DMS53 treated with DMSO at 0.1 percent for 48 hours (cell line): ENCODE results near the gene BFAR.
"Not testable (repeated sequence)": the region's sequence is repeated elsewhere in the genome, so short reads cannot be mapped to it uniquely, and the experiment has no call there.

ENCODE experiments used
- DNase-seq: peaks from one replicate; lab custom pipeline; 2025; ENCODE audit not compliant: unreplicated experiment; lab: John Stamatoyannopoulos, UW

BFAR gene

GRCh38 chr16:14635395-14636165 is 2.8 kb downstream of the BFAR start:
- no peak for DNase-seq

DNA sequence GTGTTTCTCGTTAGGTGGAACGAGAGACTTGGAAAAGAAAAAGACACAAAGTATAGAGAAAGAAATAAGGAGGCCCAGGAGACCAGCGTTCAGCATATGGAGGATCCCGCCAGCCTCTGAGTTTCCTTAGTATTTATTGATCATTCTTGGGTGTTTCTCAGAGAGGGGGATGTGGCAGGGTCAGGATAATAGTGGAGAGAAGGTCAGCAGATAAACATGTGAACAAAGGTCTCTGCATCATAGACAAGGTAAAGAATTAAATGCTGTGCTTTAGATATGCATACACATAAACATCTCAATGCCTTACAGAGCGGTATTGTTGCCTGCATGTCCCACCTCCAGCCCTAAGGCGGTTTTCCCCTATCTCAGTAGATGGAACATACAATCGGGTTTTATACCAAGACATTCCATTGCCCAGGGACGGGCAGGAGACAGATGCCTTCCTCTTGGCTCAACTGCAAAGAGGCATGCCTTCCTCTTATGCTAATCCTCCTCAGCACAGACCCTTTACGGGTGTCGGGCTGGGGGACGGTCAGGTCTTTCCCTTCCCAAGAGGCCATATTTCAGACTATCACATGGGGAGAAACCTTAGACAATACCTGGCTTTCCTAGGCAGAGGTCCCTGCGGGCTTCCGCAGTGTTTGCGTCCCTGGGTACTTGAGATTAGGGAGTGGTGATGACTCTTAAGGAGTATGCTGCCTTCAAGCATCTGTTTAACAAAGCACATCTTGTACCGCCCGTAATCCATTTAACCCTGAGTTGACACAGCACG is 3.6 kb downstream of the BFAR start:
- DNase-seq: not testable (repeated sequence)

DNA sequence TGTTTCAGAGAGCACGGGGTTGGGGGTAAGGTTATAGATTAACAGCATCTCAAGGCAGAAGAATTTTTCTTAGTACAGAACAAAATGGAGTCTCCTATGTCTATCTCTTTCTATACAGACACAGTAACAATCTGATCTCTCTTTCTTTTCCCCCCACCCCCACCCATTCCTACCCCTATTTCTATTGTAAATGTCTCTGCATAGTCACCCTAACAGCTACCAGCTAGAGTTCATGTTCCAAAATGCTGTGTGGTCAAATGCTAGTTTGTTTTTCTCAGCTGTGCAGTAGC is 4.1 kb downstream of the BFAR start:
- DNase-seq: not testable (repeated sequence)

DNA sequence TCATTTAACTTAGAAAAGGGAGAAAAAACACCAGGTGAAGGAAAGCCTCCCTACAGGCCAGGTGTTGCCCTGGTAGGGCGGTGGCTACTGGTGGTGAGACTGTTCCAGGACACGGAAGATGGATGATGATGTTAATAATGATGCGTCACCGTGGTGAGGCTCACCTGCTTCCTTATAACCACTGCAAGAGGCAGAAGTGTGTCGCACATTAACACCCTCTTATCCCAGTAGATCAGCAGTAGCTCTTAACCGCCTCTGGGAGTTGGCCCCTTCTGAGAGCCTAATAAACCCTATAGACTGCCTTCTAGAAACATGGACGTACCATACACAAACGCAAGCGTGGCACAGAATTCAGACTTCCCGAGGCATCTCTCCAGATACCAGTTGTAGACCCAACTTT is 7.8 kb downstream of the BFAR start:
- DNase-seq: no peak

- no peak for DNase-seq
Measured at GRCh38 chr16:14641206-14641605, 8.5 kb downstream of the BFAR start.

DNA sequence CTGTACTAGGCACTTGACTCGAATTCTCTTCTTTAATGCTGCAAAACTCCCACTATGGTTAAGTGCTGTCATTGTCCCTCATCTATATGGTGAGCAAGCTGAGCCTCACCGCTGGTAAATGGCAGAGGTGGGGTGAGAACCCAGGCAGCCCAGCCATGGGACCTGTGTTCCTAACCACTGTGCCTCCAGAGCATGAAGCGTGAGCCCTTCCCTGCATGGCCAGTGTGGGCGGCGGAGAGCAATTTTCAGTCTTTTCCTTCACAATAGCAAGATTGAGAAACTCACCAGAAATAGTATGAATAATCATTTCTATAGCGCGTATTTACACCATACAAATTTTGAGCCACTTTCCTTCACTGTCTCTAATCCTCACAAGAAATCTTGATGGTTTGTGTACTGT is 9.2 kb downstream of the BFAR start:
- no peak for DNase-seq

DNA sequence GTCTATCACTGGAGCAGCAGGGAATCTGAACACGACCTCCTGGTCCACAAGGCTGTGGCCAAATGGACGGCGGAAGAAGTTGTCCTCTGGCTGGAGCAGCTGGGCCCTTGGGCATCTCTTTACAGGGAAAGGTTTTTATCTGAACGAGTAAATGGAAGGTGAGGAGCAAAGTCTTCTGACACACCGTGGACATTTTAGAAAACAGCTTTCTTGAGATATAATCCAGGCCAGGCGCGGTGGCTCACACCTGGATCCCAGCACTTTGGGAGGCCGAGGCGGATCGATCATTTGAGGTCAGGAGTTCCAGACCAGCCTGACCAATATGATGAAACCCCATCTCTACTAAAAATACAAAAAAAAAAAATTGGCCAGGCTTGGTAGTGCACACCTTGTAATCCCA is 17.1 kb downstream of the BFAR start:
- no peak for DNase-seq

DNA sequence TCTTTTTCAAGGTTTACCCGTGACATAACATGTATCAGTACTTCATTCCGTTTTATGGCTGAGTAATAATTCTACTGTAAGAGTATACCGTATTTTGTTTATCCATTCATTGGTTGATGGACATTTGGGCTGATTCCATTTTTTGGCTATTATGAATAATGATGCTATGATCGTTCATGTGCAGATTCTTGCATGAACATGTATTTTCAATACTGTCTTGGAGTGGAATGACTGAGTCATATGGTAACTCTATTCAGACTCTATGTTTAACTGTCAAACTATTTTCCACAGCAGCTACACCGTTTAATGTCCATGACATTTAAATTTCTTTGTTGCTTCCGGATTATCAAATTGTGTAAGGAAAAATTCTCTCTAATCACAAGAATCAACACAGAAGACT is 17.9 kb downstream of the BFAR start:
- DNase-seq: no peak

DNA sequence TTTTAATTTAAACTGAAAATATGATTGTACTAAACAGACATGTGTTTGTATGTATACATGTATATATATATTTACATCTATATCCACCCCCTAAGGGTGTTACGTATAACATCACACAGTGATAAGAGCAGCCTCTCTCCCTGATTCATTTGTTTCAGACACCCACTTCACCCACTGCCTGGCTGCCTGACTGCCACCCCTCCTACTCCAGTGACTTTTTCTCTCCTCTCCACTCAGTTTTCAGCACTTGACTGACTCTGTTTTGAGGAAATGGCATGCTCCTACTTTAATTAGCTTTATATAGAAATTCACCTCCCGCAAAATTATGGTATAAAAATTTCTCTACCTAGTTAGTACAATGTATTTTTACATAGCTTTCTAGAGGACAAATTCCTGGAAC is 20.0 kb downstream of the BFAR start:
- DNase-seq: no peak

DNA sequence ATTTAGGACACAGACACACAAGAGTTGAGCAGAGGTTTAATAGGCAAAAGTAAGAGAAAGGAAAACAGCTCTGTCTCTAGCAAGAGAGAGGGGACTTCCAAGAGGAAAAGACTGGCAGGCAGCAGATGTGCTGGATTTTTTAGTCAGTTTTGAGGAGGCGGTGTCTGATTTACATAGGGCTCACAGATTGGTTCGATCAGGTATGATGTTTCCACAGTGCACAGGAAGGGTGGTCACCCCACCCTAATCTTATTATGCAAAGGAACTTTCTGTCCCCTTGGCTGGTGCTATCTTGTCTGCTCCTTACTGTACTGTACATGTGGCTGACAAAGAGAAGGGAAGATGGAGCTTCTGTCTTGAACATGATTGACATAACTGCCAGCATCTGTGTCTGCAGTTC is 25.3 kb downstream of the BFAR start:
- DNase-seq: no peak

DNA sequence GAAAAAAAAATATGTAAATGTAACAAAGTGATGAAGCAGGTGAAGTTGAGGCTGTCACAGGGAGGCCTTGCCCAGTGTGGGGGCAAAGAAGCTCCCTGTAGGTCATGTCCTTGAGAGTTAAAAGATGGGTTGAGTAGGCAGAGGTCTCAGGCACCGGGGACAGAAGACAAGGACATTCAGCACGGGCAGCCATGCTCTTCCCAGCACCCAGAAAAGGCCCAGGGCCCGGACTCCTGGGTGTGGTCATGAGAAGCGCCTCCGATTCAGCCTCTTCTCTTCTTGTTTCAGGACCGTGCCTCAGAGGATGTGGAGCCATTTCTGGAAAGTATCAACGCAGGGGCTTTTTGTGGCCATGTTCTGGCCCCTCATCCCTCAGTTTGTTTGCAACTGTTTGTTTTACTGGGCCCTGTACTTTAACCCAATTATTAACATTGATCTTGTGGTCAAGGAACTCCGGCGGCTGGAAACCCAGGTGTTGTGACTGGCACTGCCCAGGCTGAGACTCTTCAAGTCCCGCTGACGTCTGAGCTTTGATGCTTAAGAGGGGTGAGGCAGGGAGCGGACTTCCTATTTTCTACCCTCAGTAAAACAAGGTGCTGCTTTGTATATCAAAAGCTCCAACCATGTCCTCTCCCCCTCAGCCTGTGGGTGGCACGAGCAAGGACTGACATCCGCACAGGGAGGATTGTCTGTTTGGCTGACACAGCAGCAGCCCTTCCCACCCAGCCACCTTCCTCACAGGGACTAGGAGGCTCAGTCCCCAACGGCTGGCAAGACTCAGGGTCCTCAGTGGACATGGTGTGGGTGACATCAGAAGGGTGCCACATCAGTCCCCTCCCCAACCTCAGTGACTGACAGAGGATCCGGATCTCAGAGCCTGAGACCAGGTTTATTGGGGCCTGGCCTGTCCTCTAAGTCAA is 34.9 kb downstream of the BFAR start:
- no peak for DNase-seq

GRCh38 chr16:14668556-14669223 is 35.9 kb downstream of the BFAR start:
- DNase-seq: no peak

GRCh38 chr16:14669776-14670175 is 37.0 kb downstream of the BFAR start:
- DNase-seq: no peak

DNA sequence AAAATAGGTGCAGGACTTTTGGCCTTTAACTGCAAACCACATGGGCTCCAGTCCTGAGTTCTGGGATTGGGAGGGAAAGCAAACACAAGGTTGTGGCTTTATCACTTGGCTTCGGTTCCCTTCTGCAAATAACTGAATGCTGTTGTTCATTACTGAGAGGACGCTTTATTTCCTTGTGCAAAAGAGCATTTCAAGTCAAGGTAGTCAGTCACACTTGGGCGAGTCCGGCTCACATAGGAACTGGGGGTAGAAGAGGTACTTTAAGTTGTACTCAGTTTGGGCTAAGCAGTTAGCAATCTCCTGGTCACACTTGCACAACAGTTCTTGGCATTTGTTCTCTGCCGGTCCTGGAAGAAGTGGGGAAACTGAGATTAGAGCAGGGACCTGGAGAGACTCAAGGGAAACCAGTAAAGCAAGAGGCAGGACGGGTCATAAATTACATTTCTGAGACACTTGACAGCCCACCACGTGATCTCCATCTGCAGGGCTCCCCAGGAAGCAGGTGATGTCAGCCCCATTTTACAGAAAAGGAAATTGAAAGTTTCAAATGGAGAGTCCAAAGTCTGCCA is 39.7 kb downstream of the BFAR start:
- DNase-seq: no peak

DNA sequence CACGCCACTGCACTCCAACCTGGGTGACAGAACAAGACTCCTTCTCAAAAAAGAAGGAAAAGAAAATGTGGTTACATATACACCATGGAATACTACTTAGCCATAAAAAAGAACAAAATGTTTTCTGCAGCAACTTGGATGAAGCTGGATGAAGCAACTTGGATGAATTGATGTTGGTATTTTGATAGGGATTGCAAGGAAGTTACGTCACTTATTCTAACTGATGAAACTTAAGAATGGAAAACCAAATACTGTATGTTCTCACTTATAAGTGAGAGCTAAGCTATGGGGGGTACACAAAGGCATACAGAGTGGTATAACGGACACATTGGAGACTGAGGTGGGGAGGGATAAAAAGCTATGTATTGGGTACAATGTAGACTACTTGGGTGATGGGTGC is 43.9 kb downstream of the BFAR start:
- DNase-seq: no peak

- DNase-seq: no peak
Measured at GRCh38 chr16:14677627-14678026, 44.9 kb downstream of the BFAR start.

- DNase-seq: no peak
Measured at GRCh38 chr16:14678748-14679497, 46.2 kb downstream of the BFAR start.

DNA sequence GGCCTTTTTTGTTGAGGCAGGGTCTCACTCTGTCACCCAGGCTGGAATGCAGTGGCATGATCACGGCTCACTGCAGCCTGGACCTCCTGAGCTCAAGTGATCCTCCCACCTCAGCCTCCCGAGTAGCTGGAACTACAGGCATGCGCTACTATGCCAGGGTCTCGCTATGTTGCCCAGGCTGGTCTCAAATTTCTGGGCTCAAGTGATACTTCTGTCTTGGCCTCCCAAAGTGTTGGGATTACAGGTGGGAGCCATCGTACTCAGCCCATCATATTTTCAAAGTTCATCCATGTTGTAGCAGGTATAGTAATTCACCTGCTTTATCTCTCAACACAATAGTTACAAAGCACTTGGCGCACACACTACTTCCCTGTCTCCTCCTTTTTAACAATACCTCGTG is 47.6 kb downstream of the BFAR start:
- DNase-seq: not testable (repeated sequence)

DNA sequence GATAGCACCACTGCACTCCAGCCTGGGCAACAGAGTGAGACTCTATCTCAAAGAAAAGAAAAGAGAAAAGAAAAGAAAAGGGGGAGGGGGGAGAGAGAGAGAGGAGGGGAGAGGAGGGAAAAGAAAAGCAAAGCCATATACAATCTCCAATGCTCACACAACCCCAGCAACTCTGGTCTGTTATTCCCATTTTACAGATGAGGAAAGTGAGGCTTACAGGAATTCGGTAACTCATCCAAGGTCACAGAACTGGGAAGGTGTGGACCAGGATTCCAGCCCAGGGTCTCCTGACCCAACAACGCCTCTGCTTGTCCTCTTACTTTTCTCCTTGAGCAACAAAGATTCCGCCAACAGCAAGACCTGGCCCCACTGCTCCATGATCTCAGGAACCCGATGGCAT is 48.4 kb downstream of the BFAR start:
- DNase-seq: no peak

- no peak for DNase-seq
Measured at GRCh38 chr16:14682121-14682520, 49.4 kb downstream of the BFAR start.
